Stimulated activated CD4-positive, alpha-beta T cell treated with anti-CD3 and anti-CD28 coated beads, Interleukin-2, amount 100 ng/mL, for 24 hours (primary cell): Measurements from ENCODE around the gene TRMT2A.

Experiments
- DNase-seq, 2 donors: peaks; one replicate each; pipeline ENCODE4 v3.0.0-alpha.2; 2020

TRMT2A gene

GRCh38 chr22:20131859-20132685, 15.0 kb upstream of the TRMT2A start:
- DNase-seq = peak in 1 of 2 donors; percentile 41

- peak; percentile 56 to 62 for DNase-seq
These were observed 14.5 kb upstream of the TRMT2A start, which contains the start of gene ZDHHC8 for GRCh38 chr22:20131597-20131858. Gene ZDHHC8 (plus strand): TSS chr22:20131804. CDS start chr22:20131948, 144 bp downstream.

GRCh38 chr22:20130731-20131596, 13.9 kb upstream of the TRMT2A start:
- peak; percentile 83 to 84 for DNase-seq

GRCh38 chr22:20130319-20130718, 13.3 kb upstream of the TRMT2A start:
- DNase-seq = no peak

GRCh38 chr22:20129747-20130014, 12.7 kb upstream of the TRMT2A start:
- no peak for DNase-seq

GRCh38 chr22:20128902-20129746, 12.1 kb upstream of the TRMT2A start:
- peak; percentile 61 to 65 for DNase-seq

GRCh38 chr22:20128619-20128901, 11.5 kb upstream of the TRMT2A start:
- no peak for DNase-seq

GRCh38 chr22:20127869-20128618, 11.0 kb upstream of the TRMT2A start:
- DNase-seq = no peak

GRCh38 chr22:20127318-20127868, 10.4 kb upstream of the TRMT2A start:
- no peak for DNase-seq

- DNase-seq = no peak
These were observed 9.4 kb upstream of the TRMT2A start for GRCh38 chr22:20126284-20127029.

GRCh38 chr22:20125201-20126174, 8.5 kb upstream of the TRMT2A start:
- no peak for DNase-seq

GRCh38 chr22:20124083-20124787, 7.2 kb upstream of the TRMT2A start:
- DNase-seq = no peak

GRCh38 chr22:20123366-20124082, 6.5 kb upstream of the TRMT2A start:
- DNase-seq = no peak

GRCh38 chr22:20121856-20122415, 4.9 kb upstream of the TRMT2A start:
- DNase-seq = no peak

- no peak for DNase-seq
These were observed 1.4 kb upstream of the TRMT2A start for GRCh38 chr22:20118300-20119020.

- peak; percentile 84 to 86 for DNase-seq
These were observed 740 bp upstream of the TRMT2A start for GRCh38 chr22:20117633-20118299.

- DNase-seq = no peak
These were observed 563 bp downstream of the TRMT2A start for GRCh38 chr22:20116376-20116950.
